AG09309 (cell line): ENCODE results near the gene KDM2B.
A peak's percentile ranks its signal among the peaks of the same experiment; 100 is the strongest.

Source experiments
- DNase-seq: peaks from one replicate; pipeline ENCODE4 v3.0.0-alpha.2; 2010; ENCODE audit warnings: low read depth
- H3K4me3 ChIP-seq: 2 replicates; pipeline ENCODE4 v1.5.1; 2011; ENCODE audit warnings: mild to moderate bottlenecking, low read depth, low read length, moderate library complexity; ENCODE audit not compliant: control insufficient read depth
- TF ChIP-seq, protein P1 (sequence below): IDR thresholded peaks from 2 replicates; pipeline ENCODE4 v1.5.1; 2011; ENCODE audit warnings: mild to moderate bottlenecking, low read depth, low read length, inconsistent platforms; ENCODE audit not compliant: insufficient read depth, control insufficient read depth; ENCODE audit errors: missing control alignments

The KDM2B gene

DNA sequence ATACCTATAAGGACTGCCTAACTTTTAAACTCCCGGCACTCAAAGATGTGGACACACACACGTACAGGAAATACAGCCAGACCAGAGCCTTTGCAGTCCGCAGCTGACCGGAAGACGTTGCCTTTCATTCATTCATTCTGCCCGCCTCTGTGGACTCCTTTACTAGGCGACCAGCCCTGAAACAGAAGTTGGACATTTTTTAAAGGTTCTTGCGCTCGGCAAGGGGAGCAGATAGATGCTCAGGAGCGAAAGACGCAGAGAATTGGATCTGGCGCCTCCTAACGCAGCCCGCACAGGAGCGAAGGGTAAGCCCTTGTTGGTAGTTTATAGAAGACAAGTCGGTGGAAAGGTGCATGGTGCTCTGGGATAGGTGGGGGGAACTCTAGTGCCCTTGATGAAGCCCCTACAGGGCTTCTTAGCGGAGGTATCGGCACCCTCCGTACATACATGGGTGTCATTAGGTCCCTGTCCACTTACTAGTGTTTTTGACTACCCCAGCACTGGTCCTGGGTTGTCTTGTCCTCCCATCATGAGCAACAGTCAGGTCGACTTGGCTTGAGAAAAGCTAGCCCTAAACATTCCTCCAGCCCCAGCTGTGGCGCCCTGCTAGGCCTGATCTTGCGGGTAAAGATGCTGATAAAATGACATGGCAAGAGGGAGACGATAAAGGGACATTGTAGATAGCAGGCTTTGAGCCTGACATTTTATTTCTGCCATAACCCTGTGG is at the start of gene KDM2B:
TSS of gene KDM2B (minus strand) at position 65 of the 727 bp plus-strand sequence. CDS start 112 bp downstream, outside the sequence.
- DNase-seq: no peak

DNA sequence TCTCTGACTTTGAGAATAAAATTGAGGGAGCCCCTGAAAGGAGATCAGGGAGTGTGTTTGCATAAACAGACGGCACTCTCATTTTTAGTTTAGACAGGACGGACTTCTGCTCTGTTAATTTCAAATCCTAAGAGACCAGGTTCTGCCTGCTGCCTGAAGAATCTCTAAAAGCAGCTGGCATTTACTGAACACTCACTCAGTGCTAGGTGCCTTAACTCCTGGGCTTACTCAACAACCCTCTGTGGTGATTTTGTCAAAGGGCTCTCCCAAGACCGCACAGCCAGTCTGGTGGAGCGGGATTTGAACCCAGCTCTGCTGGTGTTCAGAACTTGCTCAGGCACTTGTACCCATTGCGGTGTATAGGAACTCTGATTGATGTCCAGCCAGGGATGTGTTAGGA is 47.7 kb upstream of the KDM2B start:
- TF ChIP-seq, protein P1, sequence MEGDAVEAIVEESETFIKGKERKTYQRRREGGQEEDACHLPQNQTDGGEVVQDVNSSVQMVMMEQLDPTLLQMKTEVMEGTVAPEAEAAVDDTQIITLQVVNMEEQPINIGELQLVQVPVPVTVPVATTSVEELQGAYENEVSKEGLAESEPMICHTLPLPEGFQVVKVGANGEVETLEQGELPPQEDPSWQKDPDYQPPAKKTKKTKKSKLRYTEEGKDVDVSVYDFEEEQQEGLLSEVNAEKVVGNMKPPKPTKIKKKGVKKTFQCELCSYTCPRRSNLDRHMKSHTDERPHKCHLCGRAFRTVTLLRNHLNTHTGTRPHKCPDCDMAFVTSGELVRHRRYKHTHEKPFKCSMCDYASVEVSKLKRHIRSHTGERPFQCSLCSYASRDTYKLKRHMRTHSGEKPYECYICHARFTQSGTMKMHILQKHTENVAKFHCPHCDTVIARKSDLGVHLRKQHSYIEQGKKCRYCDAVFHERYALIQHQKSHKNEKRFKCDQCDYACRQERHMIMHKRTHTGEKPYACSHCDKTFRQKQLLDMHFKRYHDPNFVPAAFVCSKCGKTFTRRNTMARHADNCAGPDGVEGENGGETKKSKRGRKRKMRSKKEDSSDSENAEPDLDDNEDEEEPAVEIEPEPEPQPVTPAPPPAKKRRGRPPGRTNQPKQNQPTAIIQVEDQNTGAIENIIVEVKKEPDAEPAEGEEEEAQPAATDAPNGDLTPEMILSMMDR: no peak
- no peak for DNase-seq
- H3K4me3 ChIP-seq: no peak overlapping the region

More for the DNA sequence above, at the start of gene KDM2B:
- H3K4me3 ChIP-seq: peak within 1 kb of the TSS; percentile 70
- TF ChIP-seq, protein P1: no peak

DNA sequence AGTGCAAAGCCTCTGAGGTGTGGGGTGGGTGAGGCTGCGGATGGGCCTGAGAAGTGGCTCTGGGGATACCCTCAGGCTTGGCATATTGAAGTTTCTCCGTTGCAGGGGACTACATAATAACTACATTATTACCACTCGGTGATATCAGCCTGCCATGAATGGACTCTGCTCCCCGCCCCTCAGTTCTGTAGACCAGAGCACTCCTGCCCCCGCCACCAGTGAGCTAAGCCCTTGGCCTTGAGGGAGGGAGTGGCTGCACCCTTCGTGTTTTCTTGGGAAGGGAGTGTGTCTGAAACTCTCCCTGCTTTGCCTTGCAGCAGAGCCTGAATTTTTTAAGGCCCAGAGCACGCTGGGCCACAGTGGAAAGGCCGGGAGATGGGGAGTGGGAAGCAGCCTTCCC is 47.2 kb upstream of the KDM2B start:
- TF ChIP-seq, protein P1: no peak
- no peak for DNase-seq
- peak overlapping the region; percentile 69 for H3K4me3 ChIP-seq

DNA sequence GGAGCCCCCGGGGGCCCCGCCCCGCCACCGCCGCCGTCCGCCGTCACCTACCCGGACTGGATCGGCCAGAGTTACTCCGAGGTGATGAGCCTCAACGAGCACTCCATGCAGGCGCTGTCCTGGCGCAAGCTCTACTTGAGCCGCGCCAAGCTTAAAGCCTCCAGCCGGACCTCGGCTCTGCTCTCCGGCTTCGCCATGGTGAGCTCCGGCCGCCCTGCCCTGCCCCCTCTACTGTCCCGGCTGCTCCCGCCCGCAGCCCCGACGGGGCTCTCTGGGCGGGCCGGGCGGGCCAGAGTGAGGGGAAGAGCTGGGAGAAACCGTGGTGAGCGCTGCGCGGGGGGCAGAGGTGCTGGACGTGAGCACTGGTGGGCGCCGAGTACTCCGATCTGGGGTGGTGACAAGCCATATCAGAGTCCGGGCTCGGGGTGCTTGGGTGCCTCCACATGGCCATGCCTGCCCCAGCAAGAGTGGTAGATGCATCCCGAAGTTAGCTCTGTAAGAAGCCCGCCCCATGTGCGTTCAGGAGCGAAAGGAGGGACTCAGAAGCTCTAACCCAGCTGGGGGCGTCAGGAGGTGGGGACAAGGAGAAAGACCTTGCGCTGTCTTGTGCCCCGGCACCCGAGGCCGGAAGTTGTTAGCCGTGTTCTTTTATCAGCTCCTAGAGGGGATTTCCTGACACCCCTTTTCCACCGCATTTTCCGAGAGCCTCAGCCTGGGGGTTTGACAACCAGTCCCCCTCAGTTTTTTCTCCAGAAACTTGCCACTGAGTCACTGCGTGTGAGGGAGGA is 46.2 kb upstream of the KDM2B start:
- peak overlapping the region; percentile 69 for H3K4me3 ChIP-seq
- TF ChIP-seq, protein P1: peak; percentile 36
- no peak for DNase-seq

DNA sequence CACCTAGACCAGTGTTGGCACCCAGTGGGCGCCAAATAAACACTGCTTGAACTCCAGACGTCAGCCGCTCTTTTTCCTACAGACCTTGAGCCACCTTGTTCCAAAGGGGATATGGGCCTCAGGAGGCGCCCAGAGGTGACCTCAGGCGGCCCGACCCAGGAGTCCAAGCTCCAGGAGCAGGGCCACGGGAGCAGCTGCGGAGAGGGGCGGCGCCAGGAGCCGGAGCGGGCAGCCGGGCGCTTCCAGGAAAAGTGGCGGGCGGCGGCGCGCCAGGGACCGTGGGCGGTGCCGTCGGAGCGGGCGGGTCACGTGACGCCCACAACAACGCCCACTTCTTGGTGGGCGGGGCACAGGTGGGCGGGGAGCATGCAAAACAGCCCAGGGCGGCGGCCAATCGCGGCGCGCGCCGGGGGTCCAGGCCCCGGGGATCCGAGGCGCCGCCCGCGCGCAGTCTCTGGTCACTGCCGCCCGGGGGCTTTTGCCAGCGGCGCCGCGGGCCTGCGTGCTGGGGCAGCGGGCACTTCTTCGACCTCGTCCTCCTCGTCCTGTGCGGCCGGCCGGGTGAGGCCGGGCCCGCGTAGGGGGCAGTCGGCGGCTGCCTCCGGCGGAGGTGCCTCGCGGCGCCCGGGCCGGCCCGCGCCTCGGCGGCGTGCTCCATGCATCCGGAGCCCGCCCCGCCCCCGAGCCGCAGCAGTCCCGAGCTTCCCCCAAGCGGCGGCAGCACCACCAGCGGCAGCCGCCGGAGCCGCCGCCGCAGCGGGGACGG is 45.4 kb upstream of the KDM2B start, which contains the start of gene ORAI1:
TSS of gene ORAI1 (plus strand) at position 444 of the 766 bp plus-strand sequence.
- TF ChIP-seq, protein P1: no peak
- peak within 1 kb of the TSS; percentile 69 for H3K4me3 ChIP-seq
- no peak for DNase-seq

DNA sequence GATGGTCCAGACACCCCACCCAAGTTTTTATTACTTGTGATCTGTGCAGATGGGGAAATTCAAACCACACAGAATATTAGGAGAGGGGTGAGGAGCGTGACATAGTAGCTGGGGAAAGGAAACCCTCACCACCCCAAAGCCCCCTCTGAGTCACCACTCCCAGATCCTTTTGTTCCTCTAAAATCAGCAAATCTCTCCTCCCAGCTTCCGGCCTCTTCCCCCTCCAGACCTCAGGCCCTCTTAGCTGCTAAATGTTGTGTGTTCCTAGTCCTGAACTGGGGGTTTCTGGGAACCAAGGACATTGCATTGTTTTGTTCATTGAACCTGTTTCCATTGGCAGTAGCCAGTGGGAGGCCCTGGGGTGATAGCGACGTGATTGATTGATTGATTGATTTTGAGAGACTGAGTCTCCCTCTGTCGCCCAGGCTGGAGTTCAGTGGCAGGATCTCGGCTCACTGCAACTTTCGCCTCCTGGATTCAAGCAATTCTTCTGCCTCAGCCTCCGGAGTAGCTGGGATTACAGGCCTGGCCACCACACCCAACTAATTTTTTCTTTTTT is 39.6 kb upstream of the KDM2B start:
- DNase-seq: no peak
- TF ChIP-seq, protein P1: no peak
- no peak overlapping the region for H3K4me3 ChIP-seq
